NCI-H1436 treated with DMSO at 0.1 percent for 48 hours (cell line): ENCODE results near the gene TEX47.

Experiments
- DNase-seq: peaks from one replicate; lab custom pipeline; 2025; lab: John Stamatoyannopoulos, UW

TEX47 gene

DNA sequence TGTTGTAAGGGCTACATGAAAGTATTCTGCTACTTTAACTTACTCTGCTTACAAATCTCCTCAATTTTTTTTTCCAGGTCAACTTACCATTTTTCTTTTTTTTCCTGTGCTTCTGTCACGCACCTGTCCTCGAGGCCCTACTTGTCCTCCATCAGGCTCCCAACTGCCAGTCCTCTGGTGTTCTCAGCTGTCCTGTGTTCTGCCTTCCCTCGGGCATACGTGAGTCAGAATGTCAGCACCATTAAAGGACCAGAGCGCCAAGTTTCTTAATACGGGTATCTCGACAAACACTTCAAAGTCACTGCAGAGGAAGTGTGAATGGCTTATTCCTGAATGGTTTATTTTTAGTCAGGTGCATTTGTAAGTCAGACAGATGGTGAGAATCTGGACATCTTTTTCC is at the start of gene TEX47:
TSS of gene TEX47 (minus strand) at position 185 of the 400 bp plus-strand sequence. CDS start 795 bp downstream, outside the sequence.
- DNase-seq, result no peak

DNA sequence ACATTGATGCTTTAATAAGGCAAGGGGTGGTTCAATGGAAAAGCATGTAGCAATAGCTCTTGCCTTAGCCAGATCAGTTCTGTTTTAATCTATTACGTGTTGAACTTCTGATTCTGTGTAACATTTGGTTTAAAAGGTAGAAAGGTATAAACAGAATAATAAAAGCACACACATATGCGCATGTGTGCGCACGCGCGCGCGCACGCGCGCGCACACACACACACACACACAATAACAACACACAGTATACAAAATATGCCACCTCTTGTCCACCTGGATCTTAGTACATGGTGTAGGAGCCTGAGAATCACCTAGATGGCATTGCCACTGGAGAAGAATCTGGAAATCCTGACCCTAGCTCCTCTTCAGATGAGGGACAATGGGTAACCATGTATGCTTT is 49.6 kb upstream of the TEX47 start:
- no peak for DNase-seq

DNA sequence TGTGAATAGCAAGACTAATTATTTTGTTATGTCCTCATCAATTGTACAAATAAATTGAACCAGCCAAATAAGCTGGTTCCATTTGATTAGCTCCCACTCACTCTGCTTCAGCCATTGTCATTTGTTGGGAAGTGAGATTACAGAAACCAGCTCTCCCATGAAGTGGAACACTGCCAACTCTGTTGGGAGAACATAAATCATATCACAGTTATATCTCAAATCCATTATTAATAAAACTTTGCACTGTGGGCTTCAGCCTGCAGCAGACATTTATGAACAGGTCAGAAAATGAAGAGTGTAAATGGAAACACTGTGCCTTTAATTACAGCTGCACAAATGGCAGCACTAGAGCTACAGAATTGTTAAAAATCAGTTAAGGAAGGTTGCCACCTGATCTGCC is 46.7 kb upstream of the TEX47 start:
- DNase-seq, result no peak

DNA sequence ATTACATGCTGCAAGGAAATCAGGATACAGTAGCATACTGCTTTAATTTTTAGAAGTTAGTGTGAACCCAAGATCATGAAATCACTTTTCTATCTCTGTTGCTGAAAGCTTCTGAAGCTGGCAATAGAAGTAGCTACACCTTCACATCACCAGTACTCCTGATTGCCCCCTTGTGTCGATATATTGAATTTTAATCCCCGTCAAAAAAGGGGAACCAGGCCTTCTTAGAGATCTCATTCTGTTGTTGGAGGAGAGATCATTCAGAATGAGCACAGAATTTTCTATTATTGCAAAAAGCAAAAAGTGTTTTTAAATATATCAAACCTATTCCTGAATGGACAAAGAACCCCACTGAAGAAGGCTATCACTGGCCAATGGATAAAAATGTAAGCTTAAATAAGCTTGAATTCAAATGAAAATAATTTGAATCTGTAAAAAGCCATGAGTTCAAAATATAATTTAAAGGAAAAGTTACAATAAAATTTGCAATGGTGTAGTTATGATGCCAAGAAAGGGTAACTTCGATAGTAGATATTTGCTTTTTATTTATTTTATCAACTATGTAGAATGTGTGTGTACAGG is 39.7 kb upstream of the TEX47 start:
- DNase-seq, result peak; percentile 2

DNA sequence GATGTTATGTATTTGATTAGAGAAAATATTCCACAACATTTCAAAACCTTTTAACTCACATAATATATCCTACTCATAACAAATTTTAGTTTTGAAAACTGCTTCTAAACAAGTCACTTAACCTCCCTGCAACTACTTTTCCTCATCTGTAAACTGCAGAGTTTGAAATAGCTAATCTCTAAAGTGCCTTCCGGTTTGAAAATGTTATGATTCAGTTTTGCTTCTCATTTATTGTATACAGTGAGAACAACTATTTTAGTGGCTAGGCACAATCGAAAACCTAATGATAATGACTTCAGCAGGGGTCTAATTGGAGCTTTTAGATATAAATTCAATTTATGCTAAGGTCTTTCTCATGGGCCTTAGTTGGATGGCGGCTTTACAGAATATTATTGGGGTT is 30.7 kb upstream of the TEX47 start:
- DNase-seq, result no peak

- no peak for DNase-seq
Measured at GRCh38 chr7:88818552-88818951, 23.0 kb upstream of the TEX47 start.

- DNase-seq, result no peak
Measured at GRCh38 chr7:88806280-88807037, 10.9 kb upstream of the TEX47 start.

GRCh38 chr7:88801046-88801445 is 5.5 kb upstream of the TEX47 start:
- no peak for DNase-seq

DNA sequence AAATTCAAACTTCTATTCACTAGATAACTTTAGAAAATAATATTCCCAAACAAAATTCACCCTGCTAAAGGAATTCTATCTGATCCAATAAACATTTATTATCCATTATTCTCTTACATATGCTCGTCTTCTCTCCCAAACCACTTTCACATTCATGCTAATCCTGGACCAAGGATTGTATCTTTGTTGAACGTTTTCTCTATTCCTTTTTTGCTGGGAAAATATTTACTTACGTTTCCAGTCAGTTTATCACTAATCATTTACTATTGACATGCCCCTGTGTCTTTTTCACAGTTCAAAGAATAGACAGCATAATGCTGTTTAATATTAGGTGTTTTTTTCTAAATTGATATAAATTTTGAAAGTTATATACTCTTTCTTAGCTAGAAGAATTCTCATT is 3.2 kb downstream of the TEX47 start:
- DNase-seq, result no peak

DNA sequence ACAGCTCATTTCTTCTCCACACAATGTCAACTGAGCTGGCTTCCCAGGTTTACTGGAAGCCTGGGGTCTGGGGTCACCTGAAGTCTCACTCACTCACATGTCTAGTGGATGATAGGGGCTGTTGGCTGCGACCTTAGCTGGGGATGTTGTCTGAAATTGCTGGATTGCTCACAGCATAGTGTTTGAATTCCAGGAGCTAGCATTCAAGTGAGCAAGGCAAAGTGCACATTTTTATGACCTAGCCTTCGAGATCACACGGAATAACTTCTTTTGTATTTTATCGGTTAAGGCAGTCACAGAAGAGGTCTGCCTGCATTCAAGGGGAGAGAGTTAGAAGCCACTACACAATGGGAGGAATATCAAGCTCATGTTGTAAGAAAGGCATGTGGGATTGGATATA is 3.6 kb downstream of the TEX47 start:
- no peak for DNase-seq

DNA sequence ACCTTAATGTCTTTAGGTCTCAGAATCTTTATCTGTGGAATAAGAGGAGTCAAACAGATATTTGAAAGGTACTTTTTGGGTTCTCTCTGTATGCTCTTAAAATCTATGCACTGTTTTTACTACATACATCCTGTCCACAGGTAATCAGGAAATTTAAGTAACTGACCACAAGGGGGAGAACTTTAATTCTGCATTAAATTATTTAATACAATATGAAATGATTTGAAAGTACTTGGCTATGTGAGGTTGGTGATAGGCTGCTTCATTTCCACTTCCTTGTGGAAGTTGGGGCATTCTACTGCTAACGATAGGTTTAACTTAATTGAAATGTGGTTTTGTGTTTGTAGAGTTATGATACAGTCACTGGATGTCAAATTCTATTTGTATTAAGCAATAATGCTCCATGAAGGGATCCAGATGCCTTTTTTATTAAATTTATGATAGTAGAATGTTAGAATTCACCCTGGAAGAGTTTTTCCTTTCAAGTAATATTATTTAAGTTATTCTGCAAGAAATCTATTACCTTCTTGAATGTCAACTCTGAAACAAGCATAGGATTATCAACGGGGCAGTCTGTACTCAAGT is 6.0 kb downstream of the TEX47 start:
- DNase-seq, result no peak

DNA sequence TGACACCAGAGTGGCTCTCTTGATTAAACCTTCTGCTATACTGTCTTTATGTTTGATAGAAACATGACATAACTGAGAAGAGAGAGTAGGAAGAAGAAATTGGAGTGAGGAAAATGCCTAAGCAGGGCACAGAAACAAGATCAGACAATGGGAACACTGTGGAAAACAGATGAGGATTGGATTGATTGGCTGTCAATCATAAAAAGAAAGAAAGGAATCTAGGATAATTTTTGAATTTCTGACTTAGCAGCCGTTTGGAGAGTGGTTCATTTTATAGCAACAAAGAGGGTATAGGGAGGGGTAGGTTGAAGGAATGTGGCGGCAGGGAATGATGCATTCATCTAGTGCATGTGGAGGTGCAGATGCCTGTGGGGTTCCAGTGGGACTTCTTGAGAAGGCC is 7.8 kb downstream of the TEX47 start:
- no peak for DNase-seq

DNA sequence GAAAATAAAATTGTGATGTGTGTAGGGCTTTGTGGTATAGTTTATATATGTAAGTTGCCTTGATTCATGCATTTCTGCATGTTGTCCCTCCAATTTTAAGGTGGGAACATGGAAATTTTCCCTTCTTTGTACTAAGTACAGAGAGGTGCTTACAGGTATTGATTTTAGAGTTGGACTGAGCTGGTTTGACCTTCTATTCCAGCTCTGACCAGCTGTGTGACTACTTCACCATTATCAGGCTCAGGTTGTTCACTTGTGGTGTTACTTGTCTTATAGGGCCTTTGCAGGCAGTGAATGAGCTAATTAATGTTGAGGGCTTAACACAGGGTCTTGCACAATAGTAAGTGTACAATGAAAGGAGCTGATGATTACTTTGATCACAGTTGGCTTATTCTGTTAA is 19.7 kb downstream of the TEX47 start:
- DNase-seq, result no peak

GRCh38 chr7:88772776-88773175 is 22.8 kb downstream of the TEX47 start:
- peak; percentile 14 for DNase-seq

DNA sequence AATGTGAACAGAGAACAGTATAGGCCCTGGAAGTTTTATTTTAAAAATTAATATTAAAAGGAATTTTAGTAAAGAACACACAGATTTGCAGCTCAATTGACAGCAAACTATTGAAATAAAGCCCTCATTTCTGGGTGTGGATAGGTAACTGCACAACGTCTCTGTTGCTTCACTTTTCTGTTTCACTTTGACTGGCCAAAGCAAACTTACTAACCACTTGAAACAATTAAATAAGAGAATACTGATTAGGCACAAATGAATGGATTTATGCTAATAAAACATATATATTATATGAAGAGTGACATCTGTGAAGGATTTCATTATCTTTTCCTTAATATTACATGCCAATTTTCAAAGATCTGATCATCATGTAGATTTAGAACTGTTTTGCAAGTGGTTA is 24.1 kb downstream of the TEX47 start:
- DNase-seq, result no peak

- no peak for DNase-seq
Measured at GRCh38 chr7:88761779-88762178, 33.8 kb downstream of the TEX47 start.

DNA sequence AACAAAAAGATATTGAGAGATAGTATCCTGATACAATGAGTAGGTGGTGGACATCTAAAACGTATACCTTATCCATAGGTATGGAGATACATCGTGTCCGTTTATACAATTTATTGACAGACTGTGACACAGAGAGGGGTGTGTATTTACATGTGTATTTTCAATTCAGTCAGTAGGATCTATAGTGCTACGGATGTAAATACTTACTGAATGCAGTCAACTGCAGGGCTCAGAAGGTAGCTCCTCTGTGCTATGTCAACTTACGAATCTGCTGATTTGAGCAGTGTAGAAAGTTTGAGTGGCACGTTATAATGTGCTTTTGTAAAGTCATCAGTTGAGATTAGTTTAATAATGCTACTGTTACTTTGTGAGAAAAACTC is 35.4 kb downstream of the TEX47 start:
- no peak for DNase-seq

DNA sequence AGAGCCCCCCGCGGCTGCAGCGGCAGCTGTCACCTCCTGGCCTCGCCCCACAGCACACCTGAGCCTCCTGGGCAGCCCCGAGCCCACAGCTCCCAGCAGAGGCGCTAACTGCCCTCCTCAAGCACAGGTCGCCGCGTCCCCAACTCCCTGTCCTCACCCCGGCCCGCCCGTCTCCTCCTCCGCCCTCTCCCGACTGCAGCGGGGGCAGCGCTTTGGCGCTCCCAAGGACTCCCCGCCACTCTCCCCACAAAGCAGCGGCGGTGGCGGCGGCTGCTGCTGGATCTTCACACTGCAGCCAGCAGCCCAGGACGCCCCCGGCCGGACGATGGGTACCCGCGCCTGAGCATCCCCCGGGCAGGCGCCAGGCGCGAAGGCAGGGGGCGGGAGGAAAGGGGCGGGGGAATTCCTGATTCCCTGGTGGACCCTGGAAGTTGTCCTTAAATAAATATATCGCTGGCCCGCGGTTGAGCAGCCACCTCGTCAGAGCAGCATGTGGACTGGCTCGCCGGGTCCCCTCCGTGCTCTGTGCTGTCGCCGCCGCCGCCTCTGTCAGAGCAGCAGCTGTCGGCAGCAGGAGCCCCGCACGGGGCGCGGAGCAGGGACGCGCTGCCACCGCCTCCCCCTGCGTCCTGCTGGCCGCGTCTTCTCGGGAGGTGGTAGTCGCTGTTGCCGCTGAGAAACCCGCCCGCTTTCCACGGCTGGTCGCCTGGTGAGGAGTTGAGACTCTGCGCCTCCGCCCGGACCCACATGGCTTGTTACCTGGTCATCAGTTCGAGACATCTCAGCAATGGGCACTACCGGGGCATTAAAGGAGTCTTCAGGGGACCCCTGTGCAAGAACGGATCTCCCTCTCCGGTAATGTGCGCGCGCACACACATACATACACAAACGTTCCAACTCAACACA is 36.1 kb downstream of the TEX47 start, which contains the start of gene ZNF804B:
TSS of gene ZNF804B (plus strand) at position 471 of the 906 bp plus-strand sequence. CDS start at position 748, 277 bp downstream.
- DNase-seq, result no peak

DNA sequence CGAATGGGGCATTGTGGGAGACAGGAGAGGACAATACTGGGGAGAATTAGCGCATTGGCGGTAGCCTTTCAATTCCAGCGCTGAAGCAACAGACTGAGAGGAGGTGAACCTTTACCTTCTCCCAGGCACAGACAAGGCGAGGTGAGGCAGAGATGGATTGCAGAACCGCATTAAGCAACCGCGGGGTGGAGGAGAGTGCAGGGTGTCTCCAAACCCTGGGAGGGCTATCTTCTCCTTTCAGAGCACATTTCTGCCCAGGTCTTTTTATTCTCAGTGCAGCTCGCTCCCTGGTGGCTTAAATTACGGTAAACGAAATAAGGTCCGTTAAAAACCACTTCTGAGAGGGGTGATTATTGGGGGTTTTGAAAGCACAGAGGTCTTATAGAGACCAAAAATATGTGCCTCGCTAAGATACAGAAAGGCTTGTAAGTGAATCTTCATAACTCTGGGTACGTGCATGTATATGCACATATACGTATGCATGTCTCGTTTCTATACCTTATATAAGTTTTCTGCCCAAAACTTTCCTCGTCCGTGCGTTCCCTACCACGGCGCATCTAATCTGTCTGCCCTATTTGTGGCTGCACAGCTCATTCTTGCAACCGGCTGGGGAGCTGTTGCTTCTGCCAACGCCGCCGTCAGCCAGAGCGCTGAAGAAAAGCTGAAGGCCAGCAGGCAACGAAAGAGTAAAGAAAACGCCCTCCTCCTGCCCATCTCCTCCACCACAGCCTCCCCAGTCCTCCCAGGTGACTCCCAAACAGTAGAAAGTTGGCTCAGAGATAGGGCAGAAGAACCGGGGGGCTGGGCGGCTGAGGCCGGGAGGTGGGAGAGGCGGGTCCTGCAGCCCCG is 36.9 kb downstream of the TEX47 start:
- no peak for DNase-seq

- DNase-seq, result no peak
Measured at GRCh38 chr7:88757371-88757770, 38.2 kb downstream of the TEX47 start.

DNA sequence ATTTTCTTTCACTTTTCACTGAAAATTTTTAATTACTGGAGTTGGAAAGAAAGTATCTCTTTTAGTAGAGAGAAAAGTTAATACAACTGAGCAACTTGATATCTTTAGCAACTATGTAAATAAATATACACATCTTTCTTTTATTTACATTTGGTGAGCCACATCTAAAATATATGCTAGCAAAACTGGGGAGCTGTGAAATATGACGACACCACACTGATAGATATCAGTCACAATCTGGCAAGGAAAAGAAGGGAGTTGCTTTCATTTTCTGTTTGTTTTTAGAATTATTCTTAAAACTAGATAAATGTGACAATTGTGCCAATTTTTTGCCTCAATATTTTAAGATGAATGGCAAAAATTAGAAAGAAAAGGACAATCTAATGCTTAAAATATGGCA is 38.7 kb downstream of the TEX47 start:
- no peak for DNase-seq
